ENCODE data around the gene SLC2A4.

The SLC2A4 gene

GRCh38 chr17:7248796-7249195 lies 32.7 kb upstream of the SLC2A4 start:
- no peak for DNase-seq (ENCODE audit: low spot score)

- DNase-seq (ENCODE audit: low spot score), result no peak
These were observed 32.3 kb upstream of the SLC2A4 start for GRCh38 chr17:7249214-7249613.

- DNase-seq (ENCODE audit: low spot score), result no peak
These were observed 31.7 kb upstream of the SLC2A4 start for GRCh38 chr17:7249830-7250229.

- no peak for DNase-seq (ENCODE audit: low spot score)
These were observed 30.6 kb upstream of the SLC2A4 start for GRCh38 chr17:7250695-7251627.

- peak; percentile 87 for DNase-seq (ENCODE audit: low spot score)
These were observed 29.8 kb upstream of the SLC2A4 start, which contains the start of gene CTDNEP1 for GRCh38 chr17:7251661-7252175. CTDNEP1 (minus strand) TSS chr17:7251734; CDS start chr17:7251296, 438 bp downstream.

GRCh38 chr17:7252176-7253043 lies 29.1 kb upstream of the SLC2A4 start, which contains the start of gene ELP5:
ELP5 (plus strand) TSS chr17:7252215; CDS start chr17:7252551, 336 bp downstream.
- DNase-seq (ENCODE audit: low spot score), result peak; percentile 81

- no peak for DNase-seq (ENCODE audit: low spot score)
These were observed 28.4 kb upstream of the SLC2A4 start for GRCh38 chr17:7253082-7253481.

- no peak for DNase-seq (ENCODE audit: low spot score)
These were observed 27.0 kb upstream of the SLC2A4 start for GRCh38 chr17:7254511-7254910.

GRCh38 chr17:7256766-7257456 lies 24.6 kb upstream of the SLC2A4 start:
- no peak for DNase-seq (ENCODE audit: low spot score)

GRCh38 chr17:7258731-7259554 lies 22.6 kb upstream of the SLC2A4 start:
- no peak for DNase-seq (ENCODE audit: low spot score)

- no peak for DNase-seq (ENCODE audit: low spot score)
These were observed 22.0 kb upstream of the SLC2A4 start for GRCh38 chr17:7259555-7259889.

- no peak for DNase-seq (ENCODE audit: low spot score)
These were observed 21.4 kb upstream of the SLC2A4 start for GRCh38 chr17:7260151-7260550.

- no peak for DNase-seq (ENCODE audit: low spot score)
These were observed 20.7 kb upstream of the SLC2A4 start for GRCh38 chr17:7260651-7261378.

GRCh38 chr17:7261379-7262191 lies 19.9 kb upstream of the SLC2A4 start:
- DNase-seq (ENCODE audit: low spot score), result no peak

GRCh38 chr17:7262192-7262934 lies 19.2 kb upstream of the SLC2A4 start, which contains the start of gene CLDN7:
CLDN7 (minus strand) TSS chr17:7262478; CDS start chr17:7262043, 435 bp downstream.
- DNase-seq (ENCODE audit: low spot score), result no peak

- DNase-seq (ENCODE audit: low spot score), result no peak
These were observed 18.4 kb upstream of the SLC2A4 start for GRCh38 chr17:7262935-7263800.

GRCh38 chr17:7263801-7264078 lies 17.8 kb upstream of the SLC2A4 start:
- DNase-seq (ENCODE audit: low spot score), result no peak

GRCh38 chr17:7266784-7267183 lies 14.7 kb upstream of the SLC2A4 start:
- DNase-seq (ENCODE audit: low spot score), result no peak
